Pons (tissue), 1 donor: ENCODE measurements around the gene KRTAP3-1.

Experiments used
- DNase-seq: peaks from one replicate; pipeline ENCODE4 v3.0.0-alpha.2; 2016; ENCODE audit warnings: low spot score

The KRTAP3-1 gene

GRCh38 chr17:40978575-40979151 is 30.3 kb downstream of the KRTAP3-1 start:
- DNase-seq: no peak

DNA sequence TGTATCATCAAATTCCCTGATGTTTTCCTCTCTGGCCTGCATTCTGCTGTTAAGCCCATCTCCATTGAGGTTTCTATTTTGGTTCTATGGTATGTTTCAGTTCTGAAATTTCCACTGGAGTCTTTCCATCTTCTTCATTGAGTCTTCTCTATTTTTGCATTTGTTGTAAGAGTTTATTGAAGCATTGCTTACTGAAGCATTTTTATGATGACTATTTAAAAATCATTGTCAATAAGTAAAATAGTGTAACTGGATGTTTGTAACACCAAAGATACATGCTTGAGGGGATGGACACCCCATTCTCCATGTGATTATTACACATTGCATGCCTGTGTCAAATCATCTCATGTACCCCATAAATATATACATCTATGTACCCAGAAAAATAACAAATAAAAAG is 33.4 kb downstream of the KRTAP3-1 start:
- DNase-seq: no peak

DNA sequence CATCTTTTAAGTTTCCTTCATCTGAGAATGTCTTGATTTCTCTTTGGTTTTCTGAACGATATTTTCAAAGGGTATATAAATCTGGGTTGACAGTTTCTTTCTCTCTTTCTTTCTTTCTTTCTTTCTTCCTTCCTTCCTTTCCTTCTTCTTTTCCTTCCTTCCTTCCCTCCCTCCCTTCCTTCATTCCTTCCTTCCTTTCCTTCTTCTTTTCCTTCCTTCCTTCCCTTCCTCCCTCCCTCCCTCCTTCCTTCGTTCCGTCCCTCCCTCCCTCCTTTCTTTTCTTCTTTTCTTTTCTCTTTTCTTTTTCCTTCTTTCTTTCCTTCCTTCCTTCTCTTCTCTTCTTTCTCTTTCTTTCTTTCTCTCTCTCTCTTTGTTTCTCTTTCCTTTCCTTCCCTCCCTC is 34.6 kb downstream of the KRTAP3-1 start:
- no peak for DNase-seq

GRCh38 chr17:40967582-40967981 is 41.3 kb downstream of the KRTAP3-1 start:
- no peak for DNase-seq

- DNase-seq: no peak
Measured at GRCh38 chr17:40966848-40967247, 42.1 kb downstream of the KRTAP3-1 start, which contains the start of gene KRT39. Gene KRT39 (minus strand): TSS chr17:40966948. CDS start chr17:40966856, 92 bp downstream.

GRCh38 chr17:40963838-40964237 is 45.1 kb downstream of the KRTAP3-1 start:
- DNase-seq: no peak

DNA sequence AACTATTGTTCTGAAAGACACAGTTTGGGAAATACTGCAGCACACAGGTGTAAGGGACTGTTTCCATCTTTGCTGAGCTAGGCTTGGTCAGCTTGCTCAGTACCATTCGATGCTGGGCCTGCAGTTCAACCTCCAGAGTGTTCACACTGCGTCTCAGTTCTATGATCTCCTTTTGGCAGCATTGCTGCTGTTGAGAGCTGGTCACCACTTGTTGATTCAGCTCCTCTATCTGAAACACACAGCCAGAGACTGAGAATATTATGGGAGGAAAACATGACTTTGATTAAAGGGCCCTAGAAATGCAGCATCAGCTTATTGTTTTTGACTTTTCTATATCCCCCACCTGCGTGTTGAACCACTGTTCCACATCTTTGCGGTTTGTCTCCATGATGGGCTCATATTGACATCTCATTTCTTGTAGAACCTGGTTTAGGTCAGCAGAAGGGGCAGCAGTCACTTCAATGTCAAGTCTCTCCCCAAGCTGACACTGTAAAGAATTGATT is 46.8 kb downstream of the KRTAP3-1 start:
- DNase-seq: no peak

DNA sequence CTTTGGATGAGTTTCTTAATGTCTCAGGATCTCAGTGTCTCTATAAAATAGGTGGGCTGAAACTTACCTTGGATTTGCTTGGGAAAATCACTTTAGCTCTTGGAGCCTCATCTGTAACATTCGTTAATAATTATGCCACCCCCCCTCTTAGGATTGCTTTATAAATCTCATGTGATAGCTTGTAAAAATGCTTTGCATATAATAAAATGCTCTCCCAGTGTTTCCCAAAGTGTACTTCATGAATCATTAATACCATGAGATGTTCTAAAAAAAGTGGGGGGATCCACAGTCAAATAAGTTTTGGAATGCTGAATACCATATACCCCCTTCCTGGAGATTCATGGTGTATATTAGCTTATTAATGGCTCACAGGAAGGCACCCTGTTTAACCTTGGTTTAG is 47.3 kb downstream of the KRTAP3-1 start:
- DNase-seq: no peak

GRCh38 chr17:40960144-40960543 is 48.8 kb downstream of the KRTAP3-1 start:
- DNase-seq: no peak
